ENCODE data around the gene ASGR1.

DNA sequence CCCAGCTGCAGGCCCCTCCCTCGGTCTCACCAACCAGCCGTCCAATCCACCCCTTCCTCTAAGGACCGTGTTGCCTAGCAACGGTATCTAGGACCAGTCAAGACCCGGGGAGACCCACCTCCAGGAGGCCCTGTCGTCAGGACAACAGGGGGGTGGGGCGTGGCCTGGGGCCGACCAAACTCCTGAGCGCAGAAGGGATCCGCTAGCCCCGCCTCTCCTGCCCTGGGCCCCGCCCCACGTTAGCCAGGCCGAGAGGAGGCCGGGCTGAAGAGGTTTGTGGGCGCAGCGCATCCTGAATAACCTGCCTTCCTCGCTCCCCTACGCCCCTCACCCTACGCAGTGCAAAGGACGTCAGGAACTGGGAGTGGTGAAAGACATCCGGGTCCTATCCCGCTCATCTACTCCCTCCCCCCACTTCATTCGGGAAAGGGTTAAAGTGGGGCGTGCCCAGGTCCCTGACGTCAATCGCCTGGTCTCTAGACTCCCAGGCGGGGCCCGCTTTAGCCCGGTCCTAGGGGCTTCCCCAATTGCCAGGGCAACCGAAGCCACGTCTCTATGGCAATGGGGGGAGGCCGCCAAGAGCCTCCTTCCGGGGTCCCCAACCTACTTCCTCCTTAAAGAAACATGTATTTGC is 25.8 kb upstream of the ASGR1 start:
- TF ChIP-seq, protein P1, sequence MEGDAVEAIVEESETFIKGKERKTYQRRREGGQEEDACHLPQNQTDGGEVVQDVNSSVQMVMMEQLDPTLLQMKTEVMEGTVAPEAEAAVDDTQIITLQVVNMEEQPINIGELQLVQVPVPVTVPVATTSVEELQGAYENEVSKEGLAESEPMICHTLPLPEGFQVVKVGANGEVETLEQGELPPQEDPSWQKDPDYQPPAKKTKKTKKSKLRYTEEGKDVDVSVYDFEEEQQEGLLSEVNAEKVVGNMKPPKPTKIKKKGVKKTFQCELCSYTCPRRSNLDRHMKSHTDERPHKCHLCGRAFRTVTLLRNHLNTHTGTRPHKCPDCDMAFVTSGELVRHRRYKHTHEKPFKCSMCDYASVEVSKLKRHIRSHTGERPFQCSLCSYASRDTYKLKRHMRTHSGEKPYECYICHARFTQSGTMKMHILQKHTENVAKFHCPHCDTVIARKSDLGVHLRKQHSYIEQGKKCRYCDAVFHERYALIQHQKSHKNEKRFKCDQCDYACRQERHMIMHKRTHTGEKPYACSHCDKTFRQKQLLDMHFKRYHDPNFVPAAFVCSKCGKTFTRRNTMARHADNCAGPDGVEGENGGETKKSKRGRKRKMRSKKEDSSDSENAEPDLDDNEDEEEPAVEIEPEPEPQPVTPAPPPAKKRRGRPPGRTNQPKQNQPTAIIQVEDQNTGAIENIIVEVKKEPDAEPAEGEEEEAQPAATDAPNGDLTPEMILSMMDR (IDR thresholded peaks at IDR 0.05) = no peak
- TF ChIP-seq POLR2A (IDR thresholded peaks at IDR 0.05) = peak in 1 of 2 donors; percentile 9
- TF ChIP-seq POLR2AphosphoS5 (IDR thresholded peaks at IDR 0.05) = peak; percentile 27
- no peak for TF ChIP-seq EP300 (IDR thresholded peaks at IDR 0.05)
